ENCODE results near the gene C1orf159.

GRCh38 chr1:1093610-1093943 is 22.3 kb downstream of the C1orf159 start:
- TF ChIP-seq CTCF (tag by site-specific recombination; IDR thresholded peaks at IDR 0.05) (no peak), ATF2 (tag by site-specific recombination; IDR thresholded peaks at IDR 0.05; ENCODE audit: low read depth) (no peak), ZSCAN4 (tag by site-specific recombination; IDR thresholded peaks at IDR 0.05) (no peak), KLF17 (tag by site-specific recombination; IDR thresholded peaks at IDR 0.05) (no peak), ZNF704 (tag by site-specific recombination; IDR thresholded peaks at IDR 0.05) (no peak), ZNF121 (tag by site-specific recombination; IDR thresholded peaks at IDR 0.05) (no peak), ZNF549 (tag by site-specific recombination; IDR thresholded peaks at IDR 0.05) (no peak), ZBTB1 (tag by site-specific recombination; IDR thresholded peaks at IDR 0.05) (no peak), ZSCAN18 (tag by site-specific recombination; IDR thresholded peaks at IDR 0.05) (no peak), ZBTB20 (tag by site-specific recombination; IDR thresholded peaks at IDR 0.05) (no peak), ZBTB8A (tag by site-specific recombination; IDR thresholded peaks at IDR 0.05) (no peak), KLF16 (tag by site-specific recombination; IDR thresholded peaks at IDR 0.05) (no peak), BCL11A (tag by site-specific recombination; IDR thresholded peaks at IDR 0.05; ENCODE audit: low read depth) (no peak), FEZF1 (tag by site-specific recombination; IDR thresholded peaks at IDR 0.05) (no peak)
